Nephron (organoid): Measurements from ENCODE around the gene HS6ST1.
"Not testable (repeated sequence)": the region's sequence is repeated elsewhere in the genome, so short reads cannot be mapped to it uniquely, and the experiment has no call there.

Source experiments
- H3K27ac Mint-ChIP-seq, 3 experiments: 2 replicates each; pipeline ENCODE4 v1.8.0; 2020; ENCODE audit warnings: mixed read lengths in 3 of 3, mild to moderate bottlenecking in 2 of 3, moderate library complexity in 1 of 3
- H3K27me3 Mint-ChIP-seq: 2 replicates; pipeline ENCODE4 v1.8.0; 2021; ENCODE audit warnings: low read depth, mild to moderate bottlenecking, moderate library complexity, mixed read lengths
- H3K36me3 Mint-ChIP-seq: 2 replicates; pipeline ENCODE4 v1.8.0; 2020; ENCODE audit warnings: low read depth, mixed read lengths
- H3K4me1 Mint-ChIP-seq: 2 replicates; pipeline ENCODE4 v1.8.0; 2020; ENCODE audit warnings: mixed read lengths
- H3K4me3 Mint-ChIP-seq, 3 experiments: 2 replicates each; pipeline ENCODE4 v1.8.0; 2020; ENCODE audit warnings: mild to moderate bottlenecking in 3 of 3, mixed read lengths in 3 of 3, moderate library complexity in 2 of 3
- H3K9me3 Mint-ChIP-seq: 2 replicates; pipeline ENCODE4 v1.8.0; 2020; ENCODE audit warnings: mixed read lengths
- CTCF ChIP-seq, 3 experiments: fragments of 200-600 bp; sonication (generic); IDR thresholded peaks; one replicate each; pipeline ENCODE4 v1.5.0; 2021; ENCODE audit warnings: antibody characterized with exemption in 3 of 3; ENCODE audit not compliant: unreplicated experiment in 3 of 3

Gene HS6ST1

GRCh38 chr2:128267197-128267596 is 51.5 kb downstream of the HS6ST1 start:
- not testable (repeated sequence) for H3K9me3 Mint-ChIP-seq, H3K27me3 Mint-ChIP-seq, H3K27ac Mint-ChIP-seq, H3K4me1 Mint-ChIP-seq, H3K36me3 Mint-ChIP-seq, H3K4me3 Mint-ChIP-seq

DNA sequence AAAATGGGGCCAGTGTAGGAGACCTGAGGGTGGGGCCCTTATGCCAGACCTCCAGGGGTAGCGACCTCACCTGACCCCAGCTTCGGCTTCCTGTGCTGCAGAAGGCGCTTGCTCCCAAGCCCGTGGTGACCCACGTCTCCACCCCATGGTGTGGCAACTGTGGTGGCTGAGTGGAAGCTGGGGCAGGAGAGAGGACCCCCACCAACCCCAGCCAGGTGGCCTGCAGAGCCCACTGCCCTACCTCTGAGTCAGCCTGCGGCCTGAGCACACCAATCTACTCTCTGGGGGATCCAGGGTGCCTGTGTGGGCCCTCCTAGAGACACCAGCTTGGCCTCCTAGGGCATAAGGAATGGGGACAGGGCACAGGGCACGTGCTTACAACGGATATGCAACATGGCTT is 52.2 kb downstream of the HS6ST1 start:
- not testable (repeated sequence) for H3K27me3 Mint-ChIP-seq, H3K4me1 Mint-ChIP-seq, H3K27ac Mint-ChIP-seq, H3K9me3 Mint-ChIP-seq, H3K36me3 Mint-ChIP-seq, H3K4me3 Mint-ChIP-seq

DNA sequence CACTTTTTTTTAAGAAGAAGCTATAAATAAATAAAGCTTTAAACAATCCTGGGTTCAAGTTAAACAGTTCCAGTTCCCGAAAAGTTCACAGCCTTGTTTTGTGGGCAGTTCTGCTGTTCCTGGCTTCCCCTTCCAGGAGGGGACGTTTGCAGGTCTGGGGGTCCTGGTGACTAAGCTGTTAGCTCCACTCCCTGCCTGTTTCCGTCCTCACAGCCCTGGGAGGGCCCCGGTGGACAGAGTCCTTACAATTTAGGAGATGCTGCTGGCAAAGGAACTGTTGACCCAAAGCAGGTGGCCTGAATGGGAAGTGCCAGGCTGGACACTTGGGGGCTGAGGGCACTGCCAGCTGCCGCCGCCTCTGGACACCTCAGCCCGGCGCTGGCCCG is 53.1 kb downstream of the HS6ST1 start:
- not testable (repeated sequence) for H3K36me3 Mint-ChIP-seq, H3K9me3 Mint-ChIP-seq, H3K27ac Mint-ChIP-seq, H3K27me3 Mint-ChIP-seq, H3K4me3 Mint-ChIP-seq, H3K4me1 Mint-ChIP-seq

DNA sequence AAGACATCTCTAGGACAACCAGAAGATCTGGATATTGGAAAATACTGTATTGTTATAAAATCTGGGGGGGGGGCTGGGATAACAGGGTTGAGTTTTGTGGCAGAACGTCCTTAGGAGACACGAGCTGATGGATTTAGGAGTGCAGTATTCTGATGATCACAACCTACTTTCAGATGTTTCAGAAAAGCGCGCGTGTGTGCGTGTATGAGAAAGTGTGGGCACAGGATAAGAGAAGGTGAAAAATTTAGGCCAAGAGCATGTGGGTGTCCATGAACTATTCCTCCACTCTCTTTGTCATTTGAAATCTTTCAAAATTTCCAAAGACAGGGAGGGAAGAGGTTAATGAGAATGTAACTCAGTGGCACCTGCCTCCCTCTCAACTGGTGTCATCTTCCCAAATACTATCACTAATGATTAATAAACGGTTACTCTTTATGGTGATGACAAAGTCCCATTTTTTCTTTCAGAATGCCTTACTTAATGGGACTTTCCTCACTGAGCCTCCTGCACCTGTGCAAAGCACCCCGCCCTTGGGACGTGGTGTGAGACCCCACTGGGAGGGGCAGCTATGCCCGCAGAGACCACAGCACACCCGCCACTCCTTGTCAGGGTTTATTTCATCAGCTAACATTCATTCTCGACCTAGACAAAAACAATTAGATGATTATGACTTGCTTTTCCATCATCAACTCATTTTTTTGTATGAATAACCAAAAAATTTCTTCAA is 53.6 kb downstream of the HS6ST1 start:
- no peaks in the 10 kb centered on the region for H3K27me3 Mint-ChIP-seq
- H3K27ac Mint-ChIP-seq = no peak overlapping the region
- no peaks in the 10 kb centered on the region for H3K9me3 Mint-ChIP-seq

GRCh38 chr2:128263902-128264331 is 54.8 kb downstream of the HS6ST1 start:
- Mint-ChIP-seq H3K4me1 (no peaks in the 10 kb centered on the region), H3K9me3 (no peaks in the 10 kb centered on the region), H3K27ac (no peak overlapping the region)

More for the DNA sequence above, 53.6 kb downstream of the HS6ST1 start:
- Mint-ChIP-seq H3K4me1 (no peaks in the 10 kb centered on the region), H3K4me3 (no peak overlapping the region), H3K36me3 (peaks cover 5% of the 10 kb centered on the region)
- no peak for TF ChIP-seq CTCF (IDR thresholded peaks at IDR 0.05; ENCODE audit: unreplicated experiment in 3 of 3)

DNA sequence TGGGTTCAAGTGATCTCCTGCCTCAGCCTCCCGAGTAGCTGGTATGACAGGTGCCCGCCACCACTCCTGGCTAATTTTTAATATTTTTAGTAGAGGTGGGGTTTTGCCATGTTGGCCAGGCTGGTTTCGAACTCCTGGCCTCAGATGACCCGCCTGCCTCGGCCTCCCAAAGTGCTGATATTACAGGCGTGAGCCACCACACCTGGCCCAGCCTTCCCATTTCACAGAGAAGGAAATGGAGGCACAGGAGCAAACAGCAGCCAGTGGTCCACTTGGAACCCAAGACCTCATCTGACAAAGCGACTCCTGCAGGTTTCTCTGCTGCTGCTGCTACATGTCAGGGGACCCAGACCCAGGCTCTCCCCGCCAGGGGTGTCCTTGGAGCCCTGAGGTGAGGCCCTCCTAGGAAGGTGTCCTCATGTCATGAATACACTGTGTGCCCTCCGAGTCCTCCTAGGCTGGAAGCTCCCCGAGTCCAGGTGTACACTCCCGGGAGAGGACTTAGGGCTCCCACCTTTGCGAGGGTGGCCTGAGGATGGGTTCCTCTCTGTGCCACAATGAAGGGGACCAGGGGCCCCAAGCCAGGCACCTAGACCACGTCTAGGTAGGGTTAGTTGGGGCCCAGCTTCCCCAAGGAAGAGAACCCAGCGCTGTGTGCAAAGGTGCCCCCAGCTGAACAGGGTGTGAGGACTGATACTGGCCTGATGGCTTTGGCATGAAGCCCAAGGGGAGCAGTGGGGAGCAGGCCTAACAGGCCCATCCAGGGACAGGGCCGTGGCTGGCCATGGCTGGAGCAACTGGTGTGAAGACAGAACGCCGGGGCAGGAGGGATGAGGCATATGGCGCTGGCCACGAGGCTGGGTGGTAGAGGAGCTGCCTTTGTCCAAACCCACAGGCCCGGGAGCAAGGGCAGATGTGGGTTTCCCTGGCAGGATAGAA is 56.1 kb downstream of the HS6ST1 start:
- Mint-ChIP-seq H3K4me1 (no peaks in the 10 kb centered on the region), H3K36me3 (peaks cover 5% of the 10 kb centered on the region), H3K27ac (no peak overlapping the region), H3K9me3 (no peaks in the 10 kb centered on the region), H3K27me3 (no peaks in the 10 kb centered on the region), H3K4me3 (no peak overlapping the region)
- TF ChIP-seq CTCF (IDR thresholded peaks at IDR 0.05; ENCODE audit: unreplicated experiment in 3 of 3) = no peak

More at GRCh38 chr2:128263902-128264331, 54.8 kb downstream of the HS6ST1 start:
- Mint-ChIP-seq H3K36me3 (peaks cover 5% of the 10 kb centered on the region), H3K4me3 (no peak overlapping the region), H3K27me3 (no peaks in the 10 kb centered on the region)
- TF ChIP-seq CTCF (IDR thresholded peaks at IDR 0.05; ENCODE audit: unreplicated experiment in 3 of 3) = no peak

GRCh38 chr2:128261245-128262128 is 57.2 kb downstream of the HS6ST1 start:
- Mint-ChIP-seq H3K9me3 (no peaks in the 10 kb centered on the region), H3K4me3 (no peak overlapping the region), H3K36me3 (peaks cover 5% of the 10 kb centered on the region), H3K27ac (no peak overlapping the region), H3K4me1 (no peaks in the 10 kb centered on the region), H3K27me3 (no peaks in the 10 kb centered on the region)
- no peak for TF ChIP-seq CTCF (IDR thresholded peaks at IDR 0.05; ENCODE audit: unreplicated experiment in 3 of 3)
